AG04450 (cell line): ENCODE results near the gene RAB4A. TPM values are rescaled to one million over a fixed set of nuclear protein-coding genes. Genes with fewer than 3 reads are reported as not detected.

Source experiments
- CTCF ChIA-PET: fragments of 300-600, 350-600 bp; formaldehyde crosslinking; extraction: SDS; loops from one replicate; lab custom pipeline; 2022; ENCODE audit warnings: antibody characterized with exemption, inconsistent platforms; lab: Charles Lee
- POLR2A ChIA-PET: fragments of 350-600 bp; formaldehyde crosslinking; extraction: SDS; loops from one replicate; lab custom pipeline; 2021; ENCODE audit warnings: antibody characterized with exemption, inconsistent platforms; lab: Yijun Ruan, JAX
- DNase-seq: peaks from one replicate; pipeline ENCODE4 v3.0.0-alpha.2; 2011; ENCODE audit warnings: low read depth, low spot score
- H3K27ac ChIP-seq: one replicate; pipeline ENCODE4 v1.5.1; 2012; ENCODE audit warnings: low read depth, low read length, control low read depth
- H3K27me3 ChIP-seq: one replicate; pipeline ENCODE4 v1.6.0; 2012; ENCODE audit warnings: low read length; ENCODE audit not compliant: control insufficient read depth, insufficient read depth
- H3K4me3 ChIP-seq: 2 replicates; pipeline ENCODE4 v1.5.1; 2011; ENCODE audit warnings: mild to moderate bottlenecking, low read depth, low read length, control low read depth
- H3K9me3 ChIP-seq: 2 replicates; pipeline ENCODE4 v1.5.1; 2012; ENCODE audit warnings: low read length; ENCODE audit not compliant: control insufficient read depth, insufficient read depth
- CTCF ChIP-seq: IDR thresholded peaks from 2 replicates; pipeline ENCODE4 v1.5.1; 2011; ENCODE audit warnings: low read depth, low read length, control low read depth, inconsistent platforms
- polyA plus RNA-seq: library from polyadenylated mRNA; depleted of rRNA; stranded (reverse); fragments of >200 nt; gene quantifications from 2 replicates; pipeline ENCODE4 v1.2.3, GENCODE V29; 2011

Gene RAB4A
- polyA plus RNA-seq, 1 experiment, result 50.6 TPM

DNA sequence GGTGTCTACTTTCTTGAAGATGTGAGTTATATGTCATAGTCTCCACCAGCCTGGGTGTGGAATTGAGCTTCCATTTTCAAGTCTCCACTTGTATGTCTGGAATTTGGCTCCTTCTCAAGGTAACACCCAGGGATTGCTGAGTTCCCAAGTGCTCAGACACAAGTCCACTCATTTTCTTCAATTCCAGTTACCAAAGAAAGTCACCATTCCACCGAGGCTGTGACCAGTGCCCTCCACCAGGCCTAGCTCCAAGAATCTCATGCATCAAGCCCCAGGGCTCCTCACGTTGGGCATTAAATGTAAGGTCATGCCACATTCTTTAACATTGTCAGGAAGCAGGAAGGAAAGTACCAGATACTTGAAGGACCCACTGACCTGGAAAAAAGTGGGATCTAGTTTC is 2.4 kb upstream of the RAB4A start:
- ChIA-PET POLR2A (no interaction called here), CTCF (interaction anchor here (1.6 kb wide), 1 partner anchor 10 kb away, joined by 10 read pairs; no protein-coding TSS in a partner anchor)
- no peak for DNase-seq
- Histone ChIP-seq H3K27me3 (no peaks in the 10 kb centered on the region), H3K9me3 (peaks cover 11% of the 10 kb centered on the region), H3K27ac (no peak overlapping the region), H3K4me3 (no peak overlapping the region)
- no peak for TF ChIP-seq CTCF

GRCh38 chr1:229271448-229272159 is 693 bp downstream of the RAB4A start:
- H3K4me3 ChIP-seq, result peak overlapping the region; percentile 68
- peak; percentile 22 for TF ChIP-seq CTCF
- peak overlapping the region; percentile 3 for H3K27ac ChIP-seq
- no peaks in the 10 kb centered on the region for H3K27me3 ChIP-seq
- H3K9me3 ChIP-seq, result peaks cover 11% of the 10 kb centered on the region
- ChIA-PET POLR2A (interaction anchor here (0.8 to 1.1 kb wide), 6 partner anchors 10 to 237 kb away, joined by 3 read pairs; partner anchors contain the start of gene NUP133), CTCF (interaction anchor here (0.5 to 0.7 kb wide), 4 partner anchors 12 to 620 kb away, joined by 3 to 6 read pairs (median 4); no protein-coding TSS in a partner anchor)
- no peak for DNase-seq

GRCh38 chr1:229272164-229273158 is 1.6 kb downstream of the RAB4A start:
- H3K4me3 ChIP-seq, result peak overlapping the region; percentile 68
- H3K9me3 ChIP-seq, result peaks cover 9% of the 10 kb centered on the region
- ChIA-PET CTCF (interaction anchor here (0.5 to 0.9 kb wide), 5 partner anchors 13 to 210 kb away, joined by 3 to 5 read pairs (median 3); no protein-coding TSS in a partner anchor), POLR2A (interaction anchor here (0.8 to 0.9 kb wide), 2 partner anchors 9 to 236 kb away, joined by 3 read pairs; partner anchors contain the start of gene NUP133)
- DNase-seq, result no peak
- TF ChIP-seq CTCF, result no peak
- peak overlapping the region; percentile 2 for H3K27ac ChIP-seq
- no peaks in the 10 kb centered on the region for H3K27me3 ChIP-seq

GRCh38 chr1:229273507-229274232 is 2.8 kb downstream of the RAB4A start:
- no peaks in the 10 kb centered on the region for H3K27me3 ChIP-seq
- no peak overlapping the region for H3K4me3 ChIP-seq
- no peak overlapping the region for H3K27ac ChIP-seq
- H3K9me3 ChIP-seq, result peaks cover 6% of the 10 kb centered on the region
- ChIA-PET CTCF (interaction anchor here (0.7 to 1.0 kb wide), 5 partner anchors 16 to 210 kb away, joined by 3 to 8 read pairs (median 3); no protein-coding TSS in a partner anchor), POLR2A (no interaction called here)
- no peak for TF ChIP-seq CTCF
- DNase-seq, result no peak
